ENCODE data around the gene KSR2.
"Not testable (repeated sequence)": the region's sequence is repeated elsewhere in the genome, so short reads cannot be mapped to it uniquely, and the experiment has no call there.

The KSR2 gene

GRCh38 chr12:117807946-117808345, 160.8 kb downstream of the KSR2 start:
- no peak overlapping the region for H3K27ac ChIP-seq
- no peak for TF ChIP-seq CTCF (conservative IDR thresholded peaks at IDR 0.05)

GRCh38 chr12:117807355-117807754, 161.4 kb downstream of the KSR2 start:
- no peak for TF ChIP-seq CTCF (conservative IDR thresholded peaks at IDR 0.05)
- no peak overlapping the region for H3K27ac ChIP-seq

- TF ChIP-seq CTCF (conservative IDR thresholded peaks at IDR 0.05): no peak
Observed at GRCh38 chr12:117805865-117806264, 162.9 kb downstream of the KSR2 start.

GRCh38 chr12:117803001-117803400, 165.8 kb downstream of the KSR2 start:
- no peak for TF ChIP-seq CTCF (conservative IDR thresholded peaks at IDR 0.05)
- peak overlapping the region; percentile 79 for H3K27ac ChIP-seq

More at GRCh38 chr12:117805865-117806264, 162.9 kb downstream of the KSR2 start:
- no peak overlapping the region for H3K27ac ChIP-seq

- H3K27ac ChIP-seq: not testable (repeated sequence)
Observed at GRCh38 chr12:117800711-117801110, 168.1 kb downstream of the KSR2 start.

- no peak overlapping the region for H3K27ac ChIP-seq
- no peak for TF ChIP-seq CTCF (conservative IDR thresholded peaks at IDR 0.05)
Observed at GRCh38 chr12:117797202-117797601, 171.6 kb downstream of the KSR2 start.

GRCh38 chr12:117792877-117793424, 175.8 kb downstream of the KSR2 start:
- TF ChIP-seq CTCF (conservative IDR thresholded peaks at IDR 0.05): no peak

GRCh38 chr12:117792471-117792870, 176.3 kb downstream of the KSR2 start:
- no peak for TF ChIP-seq CTCF (conservative IDR thresholded peaks at IDR 0.05)
- no peak overlapping the region for H3K27ac ChIP-seq

More at GRCh38 chr12:117792877-117793424, 175.8 kb downstream of the KSR2 start:
- H3K27ac ChIP-seq: no peak overlapping the region

All from VCaP (cell line).